Cerebellar cortex (tissue), 1 donor: ENCODE results near the gene TMEM129.
A peak's percentile ranks its signal among the peaks of the same experiment; 100 is the strongest.

ENCODE experiments used
- DNase-seq: peaks from one replicate; pipeline ENCODE4 v3.0.0-alpha.2; 2015; ENCODE audit warnings: low spot score

Gene TMEM129

GRCh38 chr4:1758306-1759121, 37.4 kb upstream of the TMEM129 start:
- no peak for DNase-seq

DNA sequence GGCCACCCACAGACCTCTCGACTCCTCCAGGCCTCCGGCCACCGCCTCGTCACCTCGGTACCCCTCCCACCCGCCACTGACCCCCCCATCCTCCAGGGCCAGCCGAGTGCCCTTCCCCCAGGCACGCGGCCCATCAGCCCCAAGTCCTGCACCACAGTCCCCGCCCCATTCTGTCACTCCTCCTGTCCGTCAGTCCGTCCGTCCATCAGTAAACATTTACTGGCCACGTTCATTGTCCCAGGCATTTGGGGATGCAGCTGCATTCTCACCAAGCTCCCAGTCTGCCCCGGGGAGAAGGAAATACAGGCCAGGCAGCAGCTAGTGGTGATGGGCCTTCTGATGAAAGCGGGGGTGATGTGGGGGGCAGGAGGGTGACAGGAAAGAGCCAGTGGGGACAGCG, 36.7 kb upstream of the TMEM129 start:
- no peak for DNase-seq

DNA sequence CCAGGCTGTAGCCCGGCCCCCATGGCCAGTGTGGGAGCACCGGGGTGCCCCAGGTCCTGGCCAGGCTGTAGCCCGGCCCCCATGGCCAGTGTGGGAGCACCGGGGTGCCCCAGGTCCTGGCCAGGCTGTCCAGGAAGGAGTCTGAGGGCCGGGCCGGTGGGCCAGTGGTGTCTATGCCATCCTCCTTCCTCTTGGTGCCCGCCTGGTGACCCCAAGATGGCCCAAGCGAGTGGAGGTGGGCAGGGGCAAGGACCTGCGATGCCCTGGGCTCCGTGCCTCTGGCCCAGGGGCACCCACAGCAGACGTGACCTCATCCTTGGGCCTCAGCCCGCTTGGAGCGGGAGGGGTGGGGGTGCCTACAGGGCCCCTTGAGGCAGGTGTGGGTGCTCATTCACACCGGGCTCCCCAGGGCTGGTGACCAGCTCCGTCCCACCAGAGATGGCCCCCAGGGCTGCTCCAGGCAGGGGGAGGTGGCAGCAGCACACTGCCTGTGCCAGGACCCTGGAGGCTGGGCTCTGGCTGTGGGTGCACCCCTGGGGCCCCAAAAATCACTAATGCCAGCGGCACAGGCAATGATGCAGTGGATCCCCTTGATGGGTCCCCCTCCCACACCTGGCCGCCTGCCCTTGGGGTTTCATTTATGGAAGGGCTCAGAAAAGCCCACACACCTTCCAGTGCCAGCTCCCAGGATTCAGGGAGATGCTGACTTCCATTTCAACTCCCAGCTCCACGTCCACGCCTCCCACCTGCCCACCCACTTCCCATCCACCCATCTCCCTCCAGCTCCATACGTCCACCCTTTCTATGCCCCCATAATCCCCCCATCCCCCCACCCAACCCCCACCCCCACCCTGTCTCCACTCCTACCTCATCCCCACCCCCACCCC, 36.0 kb upstream of the TMEM129 start:
- no peak for DNase-seq

GRCh38 chr4:1756079-1756478, 35.0 kb upstream of the TMEM129 start:
- no peak for DNase-seq

DNA sequence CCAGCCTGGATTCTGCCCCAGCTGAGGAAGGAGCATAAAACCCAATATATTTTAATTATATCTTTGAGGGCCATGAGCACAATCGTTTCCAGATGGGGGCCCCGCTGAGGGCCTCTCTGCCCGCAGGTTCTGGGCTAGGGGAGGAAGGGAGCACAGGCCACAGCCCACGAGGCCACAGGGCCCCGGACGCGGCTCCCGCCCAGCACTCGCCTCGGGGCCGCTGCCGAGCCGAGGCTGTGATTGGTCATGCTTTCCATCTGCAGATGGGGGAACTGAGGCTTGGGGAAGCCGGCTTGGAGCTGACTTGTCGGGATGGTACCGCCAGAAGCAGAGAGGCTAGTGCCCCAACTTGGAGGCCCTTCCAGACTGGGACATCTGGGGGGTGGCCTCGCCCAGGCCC, 34.2 kb upstream of the TMEM129 start:
- DNase-seq, result no peak

- no peak for DNase-seq
Observed at GRCh38 chr4:1754336-1754735, 33.2 kb upstream of the TMEM129 start.

DNA sequence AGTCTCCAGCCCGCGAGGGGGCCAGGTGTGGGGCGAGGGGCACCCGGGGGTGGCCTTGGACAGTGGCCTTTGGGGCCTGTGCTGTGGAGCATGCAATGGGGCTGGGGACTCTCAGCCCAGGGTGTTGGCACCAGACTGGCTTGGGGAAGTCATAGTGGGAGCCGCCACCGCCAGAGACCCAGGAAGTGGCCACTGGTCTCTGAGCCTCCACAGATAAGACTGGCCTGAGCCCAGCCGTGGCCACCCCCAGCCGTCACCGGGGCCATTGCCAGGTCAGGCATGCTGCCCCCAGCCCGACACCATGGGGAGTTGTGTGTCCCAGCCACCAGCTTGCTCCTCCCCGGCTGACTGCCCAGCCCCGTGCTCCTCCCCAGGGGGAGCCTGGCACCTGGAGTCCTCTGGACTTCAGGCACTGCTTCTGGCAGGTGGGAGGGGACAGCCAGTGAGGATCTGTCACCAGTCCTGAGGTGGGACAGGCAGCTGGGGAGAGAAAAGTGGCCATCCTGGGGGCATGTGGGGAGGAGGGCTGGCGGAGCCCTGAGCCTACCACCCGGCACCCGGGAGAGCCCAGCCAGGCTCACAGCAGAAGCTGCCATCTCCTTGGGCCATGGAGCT, 32.7 kb upstream of the TMEM129 start:
- no peak for DNase-seq

GRCh38 chr4:1753294-1753696, 32.2 kb upstream of the TMEM129 start:
- no peak for DNase-seq

DNA sequence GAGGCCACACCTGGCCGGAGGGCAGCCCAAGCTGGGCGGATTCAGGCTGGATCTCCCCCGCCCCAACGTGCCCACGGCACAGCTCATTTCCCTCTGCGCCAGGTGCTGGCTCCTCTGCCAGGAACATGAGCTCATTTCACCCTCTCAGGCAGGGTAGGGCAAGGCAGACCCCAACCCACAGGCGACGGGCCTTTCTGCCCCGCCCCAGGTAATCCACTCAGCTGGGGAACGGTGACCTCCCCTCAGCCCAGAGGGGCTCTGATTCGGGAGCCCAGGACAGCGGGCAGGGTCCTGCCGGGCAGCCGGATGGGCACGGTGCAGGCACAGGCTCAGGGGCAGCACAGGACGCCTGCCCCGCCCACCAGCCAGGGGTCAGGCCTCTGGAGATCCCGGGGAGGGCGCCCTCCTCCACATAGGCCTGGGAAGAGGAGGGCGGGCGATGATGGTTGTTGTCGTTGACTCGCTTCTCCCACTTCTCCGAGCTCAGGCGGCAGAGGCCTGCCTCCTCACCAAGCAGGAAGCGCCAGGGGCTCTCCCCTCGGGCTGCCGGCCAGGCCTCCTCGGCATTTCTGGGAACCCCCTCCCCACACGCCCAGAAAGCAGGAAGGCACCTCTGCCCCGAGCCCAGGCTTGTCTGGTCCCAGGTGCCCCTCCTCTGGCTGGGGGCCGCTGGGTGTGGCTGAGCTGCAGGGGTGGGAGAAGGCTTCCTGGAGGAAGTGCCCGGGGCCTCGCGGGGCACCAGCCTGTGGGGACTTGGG, 31.3 kb upstream of the TMEM129 start:
- no peak for DNase-seq

DNA sequence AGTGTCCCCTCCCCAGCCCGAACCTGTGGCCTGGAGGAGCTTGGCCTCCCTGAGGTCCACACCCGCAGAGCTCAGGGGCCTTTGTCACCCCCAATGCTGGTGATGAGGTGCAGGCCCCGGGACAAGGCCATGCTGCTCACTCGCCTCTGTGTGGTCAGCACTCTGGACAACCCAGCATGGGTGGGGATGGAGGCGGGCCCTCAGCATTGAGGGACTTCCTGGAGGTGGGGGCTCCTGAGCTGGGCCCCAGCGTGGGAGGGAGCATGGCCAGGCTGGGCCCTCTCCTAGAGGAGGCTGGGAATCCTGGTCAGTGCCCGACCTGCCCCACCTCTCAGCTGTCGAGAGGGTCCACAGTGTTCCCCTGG, 30.8 kb upstream of the TMEM129 start:
- DNase-seq, result no peak

GRCh38 chr4:1751155-1751918, 30.2 kb upstream of the TMEM129 start:
- DNase-seq, result no peak

- no peak for DNase-seq
Observed at GRCh38 chr4:1750381-1751154, 29.4 kb upstream of the TMEM129 start.

- no peak for DNase-seq
Observed at GRCh38 chr4:1749826-1750225, 28.7 kb upstream of the TMEM129 start.

GRCh38 chr4:1749370-1749769, 28.2 kb upstream of the TMEM129 start:
- DNase-seq, result no peak

GRCh38 chr4:1748465-1748995, 27.4 kb upstream of the TMEM129 start:
- DNase-seq, result peak; percentile 70

DNA sequence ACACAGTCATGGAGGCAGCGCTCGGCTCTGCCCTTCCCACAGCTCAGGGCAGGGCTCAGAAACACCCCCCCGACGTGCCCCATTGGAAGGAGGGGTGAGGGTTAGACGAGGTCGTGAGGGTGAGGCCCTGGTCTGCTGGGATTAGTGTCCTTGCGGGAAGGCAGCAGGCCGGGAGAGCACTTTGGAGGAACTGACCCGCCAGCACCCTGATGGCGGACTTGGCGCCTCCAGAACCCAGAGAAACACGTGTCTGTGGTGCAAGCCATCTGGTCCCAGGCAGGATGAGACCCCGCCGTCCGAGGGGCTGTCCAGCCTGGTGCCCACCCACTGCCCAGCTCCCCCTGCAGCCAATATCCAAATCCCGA, 26.5 kb upstream of the TMEM129 start:
- DNase-seq, result no peak

GRCh38 chr4:1746919-1747602, 25.9 kb upstream of the TMEM129 start:
- DNase-seq, result peak; percentile 67

- DNase-seq, result peak; percentile 81
Observed at GRCh38 chr4:1746265-1746691, 25.2 kb upstream of the TMEM129 start.

GRCh38 chr4:1745697-1746096, 24.6 kb upstream of the TMEM129 start:
- DNase-seq, result no peak

GRCh38 chr4:1745165-1745564, 24.0 kb upstream of the TMEM129 start:
- no peak for DNase-seq
